NT2/D1 (cell line): Measurements from ENCODE around the gene NBAS.

Experiments
- DNase-seq: peaks from one replicate; pipeline ENCODE4 v3.0.0-alpha.2; 2011; ENCODE audit warnings: low read depth, low spot score
- H3K27me3 ChIP-seq: 2 replicates; pipeline ENCODE4 v1.6.0; 2011; ENCODE audit warnings: mild to moderate bottlenecking; ENCODE audit not compliant: insufficient read length, insufficient read depth
- H3K36me3 ChIP-seq: 2 replicates; pipeline ENCODE4 v1.6.1; 2011; ENCODE audit warnings: mild to moderate bottlenecking, low read length, mixed read lengths; ENCODE audit not compliant: insufficient read depth, insufficient read length
- H3K4me1 ChIP-seq: 2 replicates; pipeline ENCODE4 v1.5.1; 2011; ENCODE audit not compliant: insufficient read depth, insufficient read length
- H3K4me3 ChIP-seq: 2 replicates; pipeline ENCODE4 v1.5.1; 2011; ENCODE audit warnings: low read depth; ENCODE audit not compliant: insufficient read length
- H3K9ac ChIP-seq: 2 replicates; pipeline ENCODE4 v1.6.0; 2011; ENCODE audit warnings: low read depth; ENCODE audit not compliant: insufficient read length
- H3K9me3 ChIP-seq: 2 replicates; pipeline ENCODE4 v1.5.1; 2011; ENCODE audit warnings: mild to moderate bottlenecking, low read length; ENCODE audit not compliant: insufficient read depth
- SUZ12 ChIP-seq: IDR thresholded peaks from 2 replicates; pipeline ENCODE4 v1.6.1; 2011; ENCODE audit not compliant: insufficient read length, insufficient read depth; ENCODE audit errors: extremely low read depth
- YY1 ChIP-seq: IDR thresholded peaks from 2 replicates; pipeline ENCODE4 v1.6.1; 2011; ENCODE audit not compliant: insufficient read length, insufficient read depth
- ZNF274 ChIP-seq: IDR thresholded peaks from 2 replicates; pipeline ENCODE4 v1.6.1; 2011; ENCODE audit warnings: mild to moderate bottlenecking, low read depth, low read length

Gene NBAS

DNA sequence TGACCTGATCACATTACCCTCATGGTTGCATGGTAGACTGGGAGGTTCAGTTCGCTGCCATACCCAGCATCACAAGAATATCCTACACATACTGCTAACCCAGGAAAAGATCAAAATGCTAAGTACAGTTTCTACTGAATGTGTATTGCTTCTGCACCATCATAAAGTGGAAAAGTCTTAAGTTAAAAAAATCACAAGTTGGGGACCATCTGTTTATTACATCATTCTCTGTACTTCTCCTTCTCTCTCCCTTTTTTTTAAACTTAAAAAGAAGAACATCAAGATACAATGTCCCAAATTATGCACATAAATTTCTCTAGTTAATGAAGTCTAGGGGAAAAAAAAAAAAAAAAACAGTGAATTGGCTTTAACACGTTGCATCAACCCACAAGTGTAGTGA lies 43.3 kb downstream of the NBAS start:
- Histone ChIP-seq H3K9ac (no peak overlapping the region), H3K4me1 (no peaks in the 10 kb centered on the region), H3K9me3 (no peaks in the 10 kb centered on the region), H3K4me3 (no peak overlapping the region), H3K36me3 (peaks cover 3% of the 10 kb centered on the region), H3K27me3 (no peaks in the 10 kb centered on the region)
- no peak for DNase-seq
- TF ChIP-seq ZNF274 (no peak), SUZ12 (no peak), YY1 (no peak)

DNA sequence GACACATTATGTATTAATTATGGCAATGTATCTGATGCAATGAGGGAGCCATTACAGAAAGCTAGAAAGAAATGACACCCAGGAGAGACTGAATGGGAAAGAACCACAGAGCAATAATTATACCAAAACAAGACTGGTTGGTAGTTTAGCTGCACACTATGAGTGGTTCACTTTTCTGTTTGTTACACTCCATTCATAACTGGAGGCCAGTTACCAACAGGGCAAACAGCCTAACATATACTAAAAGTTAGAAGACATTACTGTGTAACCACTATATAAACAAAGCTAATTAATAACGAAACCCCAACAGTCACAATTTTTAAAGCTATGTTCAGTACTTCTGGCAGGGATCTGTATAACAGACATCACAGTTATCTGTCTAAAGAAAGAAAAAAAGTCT lies 49.4 kb downstream of the NBAS start:
- Histone ChIP-seq H3K9me3 (no peaks in the 10 kb centered on the region), H3K4me3 (no peak overlapping the region), H3K27me3 (no peaks in the 10 kb centered on the region), H3K36me3 (peaks cover 20% of the 10 kb centered on the region), H3K4me1 (no peaks in the 10 kb centered on the region), H3K9ac (no peak overlapping the region)
- DNase-seq: no peak
- TF ChIP-seq ZNF274: no peak
- TF ChIP-seq YY1: no peak
- TF ChIP-seq SUZ12: no peak

DNA sequence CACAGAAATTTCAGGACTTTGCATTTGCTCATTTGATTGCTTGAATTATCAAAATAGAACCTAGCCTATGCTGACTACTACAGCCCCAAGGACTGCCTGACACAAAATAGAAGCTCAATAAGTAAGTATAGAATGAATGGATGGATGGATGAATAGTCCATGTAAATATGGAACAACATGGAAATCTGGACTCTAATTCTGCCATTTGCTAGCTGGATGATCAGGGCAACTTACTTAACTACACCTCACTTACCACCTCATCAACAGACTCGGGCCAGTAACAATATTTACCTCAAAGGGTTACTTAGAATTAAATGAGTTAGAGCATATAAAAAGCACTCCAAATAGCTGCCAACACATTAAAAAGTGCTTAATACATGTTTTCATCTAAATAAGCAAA lies 50.6 kb downstream of the NBAS start:
- no peaks in the 10 kb centered on the region for H3K4me1 ChIP-seq
- H3K9ac ChIP-seq: no peak overlapping the region
- no peaks in the 10 kb centered on the region for H3K27me3 ChIP-seq
- H3K36me3 ChIP-seq: peaks cover 20% of the 10 kb centered on the region
- TF ChIP-seq YY1 (no peak), ZNF274 (no peak), SUZ12 (no peak)
- DNase-seq: no peak
- H3K4me3 ChIP-seq: no peak overlapping the region
- no peaks in the 10 kb centered on the region for H3K9me3 ChIP-seq

- no peak for DNase-seq
- peaks cover 20% of the 10 kb centered on the region for H3K36me3 ChIP-seq
- no peaks in the 10 kb centered on the region for H3K27me3 ChIP-seq
- no peak overlapping the region for H3K9ac ChIP-seq
- H3K9me3 ChIP-seq: no peaks in the 10 kb centered on the region
- TF ChIP-seq YY1 (no peak), ZNF274 (no peak), SUZ12 (no peak)
- H3K4me1 ChIP-seq: no peaks in the 10 kb centered on the region
- H3K4me3 ChIP-seq: no peak overlapping the region
Observed at GRCh38 chr2:15510131-15510530, 51.0 kb downstream of the NBAS start.

DNA sequence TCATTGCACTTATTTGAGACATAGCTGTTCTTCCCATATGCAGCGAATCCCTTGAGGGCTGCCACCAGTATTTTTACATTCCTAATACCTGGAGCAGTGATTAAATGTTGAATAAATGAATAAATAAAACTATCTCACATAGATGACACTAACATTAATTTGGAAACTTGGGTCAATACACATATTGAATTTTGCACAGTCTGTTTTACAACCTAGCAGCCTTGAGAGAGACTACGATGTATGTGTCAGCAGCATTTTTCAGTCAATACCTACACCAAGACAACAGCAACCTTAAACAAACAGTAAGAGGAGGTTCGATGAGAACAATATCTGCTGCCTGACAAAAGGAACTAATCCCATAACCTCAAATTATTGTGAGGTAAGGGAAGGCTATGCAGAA lies 53.4 kb downstream of the NBAS start:
- peaks cover 24% of the 10 kb centered on the region for H3K36me3 ChIP-seq
- no peak for DNase-seq
- H3K27me3 ChIP-seq: no peaks in the 10 kb centered on the region
- TF ChIP-seq ZNF274 (no peak), YY1 (no peak), SUZ12 (no peak)
- H3K4me3 ChIP-seq: no peak overlapping the region
- H3K9ac ChIP-seq: no peak overlapping the region
- H3K9me3 ChIP-seq: no peaks in the 10 kb centered on the region
- no peaks in the 10 kb centered on the region for H3K4me1 ChIP-seq

DNA sequence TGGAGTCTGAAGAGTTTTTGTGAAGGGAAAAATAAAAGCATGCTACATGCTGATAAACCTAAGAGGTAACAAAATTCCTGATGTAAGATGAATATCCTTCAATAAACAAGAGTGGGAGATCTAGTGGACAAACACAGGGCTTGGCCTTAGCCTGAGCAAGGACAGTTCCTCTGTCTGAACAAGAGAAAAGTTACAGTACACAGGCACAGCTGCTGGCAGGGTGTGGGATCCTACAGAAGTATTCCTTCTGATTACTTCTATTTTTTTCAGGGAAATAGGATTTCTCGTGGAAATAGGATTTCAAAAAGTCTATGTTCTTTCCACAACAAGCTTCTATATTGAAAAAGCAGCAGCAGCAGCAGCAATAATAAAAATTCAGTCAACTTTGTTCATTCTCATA lies 54.1 kb downstream of the NBAS start:
- Histone ChIP-seq H3K9me3 (no peaks in the 10 kb centered on the region), H3K27me3 (no peaks in the 10 kb centered on the region), H3K4me1 (no peaks in the 10 kb centered on the region), H3K4me3 (no peak overlapping the region), H3K9ac (no peak overlapping the region), H3K36me3 (peaks cover 18% of the 10 kb centered on the region)
- no peak for DNase-seq
- TF ChIP-seq YY1 (no peak), ZNF274 (no peak), SUZ12 (no peak)

GRCh38 chr2:15506229-15506819 lies 54.8 kb downstream of the NBAS start:
- DNase-seq: no peak
- TF ChIP-seq ZNF274 (no peak), YY1 (no peak), SUZ12 (no peak)
- Histone ChIP-seq H3K36me3 (peaks cover 18% of the 10 kb centered on the region), H3K4me3 (no peak overlapping the region), H3K9ac (no peak overlapping the region), H3K4me1 (no peaks in the 10 kb centered on the region), H3K9me3 (no peaks in the 10 kb centered on the region), H3K27me3 (no peaks in the 10 kb centered on the region)
